HFF-Myc (cell line): ENCODE measurements around the gene TFB2M.

Source experiments
- DNase-seq: peaks from one replicate; pipeline ENCODE4 v3.0.0-alpha.2; 2011; ENCODE audit warnings: low read depth; ENCODE audit errors: extremely low read depth
- H3K4me3 ChIP-seq: replicated peaks from 2 replicates; pipeline ENCODE4 v1.5.1; 2011; ENCODE audit warnings: low read depth, mild to moderate bottlenecking, control low read depth, low read length
- CTCF ChIP-seq: IDR thresholded peaks from 2 replicates; pipeline ENCODE4 v1.5.1; 2012; ENCODE audit warnings: mild to moderate bottlenecking, low read depth, low read length, control low read depth; ENCODE audit errors: missing control alignments

TFB2M gene

GRCh38 chr1:246552110-246552509 lies 14.0 kb downstream of the TFB2M start:
- DNase-seq: no peak
- TF ChIP-seq CTCF: no peak
- H3K4me3 ChIP-seq: no peak overlapping the region

- DNase-seq: no peak
- no peak for TF ChIP-seq CTCF
- H3K4me3 ChIP-seq: no peak overlapping the region
These were observed 15.7 kb downstream of the TFB2M start for GRCh38 chr1:246550402-246550801.

GRCh38 chr1:246549665-246550064 lies 16.4 kb downstream of the TFB2M start:
- TF ChIP-seq CTCF: no peak
- no peak overlapping the region for H3K4me3 ChIP-seq
- DNase-seq: no peak

GRCh38 chr1:246544001-246544400 lies 22.1 kb downstream of the TFB2M start:
- TF ChIP-seq CTCF: no peak
- no peak for DNase-seq
- H3K4me3 ChIP-seq: no peak overlapping the region

- H3K4me3 ChIP-seq: no peak overlapping the region
- DNase-seq: no peak
- no peak for TF ChIP-seq CTCF
These were observed 25.1 kb downstream of the TFB2M start for GRCh38 chr1:246540738-246541491.

GRCh38 chr1:246537887-246538286 lies 28.2 kb downstream of the TFB2M start:
- no peak for DNase-seq
- TF ChIP-seq CTCF: no peak
- H3K4me3 ChIP-seq: no peak overlapping the region

GRCh38 chr1:246537441-246537840 lies 28.6 kb downstream of the TFB2M start:
- no peak for DNase-seq
- no peak overlapping the region for H3K4me3 ChIP-seq
- no peak for TF ChIP-seq CTCF
